Transverse colon (tissue), 4 donors: ENCODE data around the gene RPTOR. TPM values are rescaled to one million over a fixed set of nuclear protein-coding genes. Genes with fewer than 3 reads are reported as not detected.

Experiments used
- DNase-seq: peaks from one replicate; pipeline ENCODE4 v3.0.0-alpha.2; 2019
- H3K27ac ChIP-seq, 4 donors: fragments of 200-600 bp; sonication (generic); 2 replicates each; pipeline ENCODE4 v1.5.1; 2016 to 2018; ENCODE audit warnings: inconsistent platforms in 4 of 4
- H3K27me3 ChIP-seq: fragments of 200-600 bp; sonication (generic); 2 replicates; pipeline ENCODE4 v1.5.1; 2017; ENCODE audit warnings: inconsistent platforms
- H3K36me3 ChIP-seq, 4 donors: fragments of 200-600 bp; sonication (generic); 2 replicates each; pipeline ENCODE4 v1.5.1; 2017 to 2019; ENCODE audit warnings: inconsistent platforms in 4 of 4
- H3K4me1 ChIP-seq, 4 donors: fragments of 200-600 bp; sonication (generic); 2 replicates each; pipeline ENCODE4 v1.5.1; 2017 to 2020; ENCODE audit warnings: inconsistent platforms in 4 of 4
- H3K4me3 ChIP-seq, 4 donors: fragments of 200-600 bp; sonication (generic); 1 replicate in 1 of 4; 2 replicates in 3 of 4; pipeline versions ENCODE4 v1.5.1 to v1.6.1; 2017 to 2019; ENCODE audit warnings: inconsistent platforms in 4 of 4
- H3K9me3 ChIP-seq, 2 donors: fragments of 200-600 bp; sonication (generic); 2 replicates each; pipeline ENCODE4 v1.5.1; 2017 to 2019; ENCODE audit warnings: inconsistent platforms in 2 of 2
- CTCF ChIP-seq, 5 experiments: fragments of 200-600 bp in 3 of 5; fragments of 450-650 bp in 2 of 5; sonication (generic) in 3 of 5; IDR thresholded peaks; 1 replicate in 2 of 5; 2 replicates in 3 of 5; pipeline ENCODE4 v1.5.1; 2016 to 2017; ENCODE audit warnings: antibody characterized with exemption in 5 of 5, inconsistent platforms in 3 of 5, mild to moderate bottlenecking in 2 of 5, moderate library complexity in 1 of 5
- EP300 ChIP-seq: sonication (generic); formaldehyde crosslinking; IDR thresholded peaks from one replicate; pipeline ENCODE4 v1.6.1; 2017; ENCODE audit warnings: antibody characterized with exemption, low read depth
- POLR2A ChIP-seq: fragments of 450-650 bp; IDR thresholded peaks from one replicate; pipeline ENCODE4 v1.6.1; 2016; ENCODE audit warnings: antibody characterized with exemption, mild to moderate bottlenecking, moderate library complexity
- POLR2AphosphoS5 ChIP-seq, 3 donors: sonication (generic); formaldehyde crosslinking; IDR thresholded peaks; one replicate each; pipeline ENCODE4 v1.6.1; 2016; ENCODE audit warnings: antibody characterized with exemption in 3 of 3
- WGBS, 2 donors: methylation state at CpG; one replicate each; pipeline ENCODE4 v1.1.5; 2018; ENCODE audit warnings: low coverage in 1 of 2; 5-methylcytosine and 5-hydroxymethylcytosine counted together
- in situ Hi-C, 4 donors: fragments of 200-750 bp; cut with MboI; loops; one replicate each; pipeline versions ENCODE4 v1.15.0 to v1.15.1; 2017; ENCODE audit warnings: low sequenced_read_pairs in 3 of 4, low pct_ligation_motif_present in 1 of 4, low pct_unique_long_range_greater_than_20kb in 1 of 4
- intact Hi-C: fragments of 100-400 bp; cut with DNase I; formaldehyde crosslinking; loops from one replicate; pipeline ENCODE4 v1.15.1; 2023; ENCODE audit warnings: low total_unique reads
- total RNA-seq, 4 donors: library from RNA; depleted of rRNA; stranded (reverse); fragments of >200 nt; gene quantifications; one replicate each; pipeline ENCODE4 v1.1.0, GENCODE V29; 2016

RPTOR gene
- total RNA-seq, 4 donors from 2014 or later: 28.9 to 79.3 (median 48.0) TPM

GRCh38 chr17:80520810-80521455 is 23.7 kb upstream of the RPTOR start:
- in situ Hi-C loops (no loop called here), intact Hi-C loops (no loop called here)
- Histone ChIP-seq H3K27ac (no peak overlapping the region), H3K4me3 (no peak overlapping the region), H3K9me3 (no peaks in the 10 kb centered on the region), H3K4me1 (no peaks in the 10 kb centered on the region), H3K36me3 (no peaks in the 10 kb centered on the region), H3K27me3 (peaks cover 5% of the 10 kb centered on the region)
- TF ChIP-seq POLR2A: no peak
- no peak for TF ChIP-seq CTCF (IDR thresholded peaks at IDR 0.05)
- 43 to 62% methylated on average over 5 to 10 of the region's 10 CpGs for WGBS, 2 donors
- no peak for DNase-seq

GRCh38 chr17:80523054-80523744 is 21.4 kb upstream of the RPTOR start:
- intact Hi-C loops (no loop called here), in situ Hi-C loops (no loop called here)
- H3K4me3 ChIP-seq: no peak overlapping the region
- no peaks in the 10 kb centered on the region for H3K36me3 ChIP-seq
- 80 to 83% methylated on average over 1 to 12 of the region's 12 CpGs for WGBS, 2 donors
- TF ChIP-seq CTCF (IDR thresholded peaks at IDR 0.05): no peak
- no peak for TF ChIP-seq POLR2A
- no peak for TF ChIP-seq POLR2AphosphoS5 (IDR thresholded peaks at IDR 0.05)
- no peak for TF ChIP-seq EP300
- no peaks in the 10 kb centered on the region for H3K9me3 ChIP-seq
- no peak for DNase-seq
- H3K27me3 ChIP-seq: peaks cover 22% of the 10 kb centered on the region
- no peaks in the 10 kb centered on the region for H3K4me1 ChIP-seq
- peak overlapping the region in 3 of 4 donors; percentile 22 to 56 (median 46) for H3K27ac ChIP-seq

GRCh38 chr17:80523956-80524712 is 20.5 kb upstream of the RPTOR start:
- Histone ChIP-seq H3K27me3 (peaks cover 30% of the 10 kb centered on the region), H3K27ac (peak overlapping the region in 3 of 4 donors; percentile 22 to 56 (median 46))

GRCh38 chr17:80526116-80526910 is 18.3 kb upstream of the RPTOR start:
- in situ Hi-C loops: no loop called here
- DNase-seq: no peak
- H3K4me1 ChIP-seq: peaks cover 0 to 16% (median 4%) of the 10 kb centered on the region in 4 donors
- no peak overlapping the region for H3K4me3 ChIP-seq
- peaks cover 49% of the 10 kb centered on the region for H3K27me3 ChIP-seq
- H3K36me3 ChIP-seq: no peaks in the 10 kb centered on the region
- intact Hi-C loops: no loop called here
- H3K27ac ChIP-seq: no peak overlapping the region
- 52 to 60% methylated on average over 7 to 27 of the region's 28 CpGs for WGBS, 2 donors
- H3K9me3 ChIP-seq: no peaks in the 10 kb centered on the region
- TF ChIP-seq POLR2A: no peak
- TF ChIP-seq CTCF (IDR thresholded peaks at IDR 0.05): no peak
- TF ChIP-seq POLR2AphosphoS5 (IDR thresholded peaks at IDR 0.05): no peak
- no peak for TF ChIP-seq EP300

More at GRCh38 chr17:80523956-80524712, 20.5 kb upstream of the RPTOR start:
- Histone ChIP-seq H3K4me3 (no peak overlapping the region), H3K9me3 (no peaks in the 10 kb centered on the region), H3K4me1 (peaks cover 0 to 9% (median 3%) of the 10 kb centered on the region in 4 donors), H3K36me3 (no peaks in the 10 kb centered on the region)
- in situ Hi-C loops: no loop called here
- DNase-seq: no peak
- 51 to 70% methylated on average over 9 to 16 of the region's 16 CpGs for WGBS, 2 donors
- no peak for TF ChIP-seq EP300
- intact Hi-C loops: no loop called here
